GM18505 (cell line): ENCODE measurements around the gene MITD1.
"Not testable (repeated sequence)": the region's sequence is repeated elsewhere in the genome, so short reads cannot be mapped to it uniquely, and the experiment has no call there.

ENCODE experiments used
- ATAC-seq: cut with Tn5 transposase; IDR thresholded peaks from one replicate; pipeline ENCODE4 v1.9.1; 2021; ENCODE audit not compliant: unreplicated experiment
- POLR2A ChIP-seq: IDR thresholded peaks from 4 replicates; pipeline ENCODE4 v1.6.1; 2011; ENCODE audit warnings: borderline replicate concordance; ENCODE audit not compliant: insufficient read depth, insufficient read length; ENCODE audit errors: extremely low read depth

MITD1 gene

DNA sequence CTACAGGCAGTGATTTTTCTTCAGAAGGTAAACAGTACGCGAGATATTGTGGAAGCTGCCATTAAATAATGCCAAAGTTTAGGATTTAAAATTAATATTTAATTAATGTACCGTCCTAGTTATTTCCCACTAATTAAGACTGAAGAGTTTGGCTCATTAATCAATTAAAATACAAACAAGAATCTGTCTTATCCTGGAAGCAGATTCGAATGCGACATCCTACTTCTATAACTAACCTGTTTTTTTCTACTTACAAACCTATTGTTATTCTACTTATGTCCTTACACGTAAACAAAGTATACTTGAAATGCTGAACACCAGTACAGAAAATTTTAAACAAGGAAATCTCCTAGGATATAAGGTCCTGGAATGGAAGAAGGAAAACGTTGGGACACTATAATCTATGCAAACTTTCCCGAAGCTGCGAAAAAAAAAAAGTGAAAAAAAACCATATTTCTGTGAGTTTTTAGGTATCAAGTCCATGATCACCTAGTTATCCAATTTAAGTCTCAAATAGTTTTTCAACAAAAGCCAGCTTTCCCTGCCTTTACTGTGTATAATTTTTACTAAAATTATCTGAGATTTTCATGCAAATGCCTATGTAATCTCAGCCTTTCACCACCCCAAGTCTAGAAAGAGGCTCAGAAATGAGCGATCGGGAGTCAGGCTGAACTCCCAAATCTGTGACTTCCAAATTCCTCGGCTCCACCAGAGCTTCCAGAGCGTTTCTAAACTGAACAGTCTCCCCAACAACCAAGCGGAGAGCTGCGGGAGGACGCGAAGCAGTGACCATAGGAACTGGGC lies 40.6 kb downstream of the MITD1 start:
- no peak for TF ChIP-seq POLR2A
- ATAC-seq: no peak

- TF ChIP-seq POLR2A: no peak
These were observed 41.9 kb downstream of the MITD1 start for GRCh38 chr2:99139003-99139402.

DNA sequence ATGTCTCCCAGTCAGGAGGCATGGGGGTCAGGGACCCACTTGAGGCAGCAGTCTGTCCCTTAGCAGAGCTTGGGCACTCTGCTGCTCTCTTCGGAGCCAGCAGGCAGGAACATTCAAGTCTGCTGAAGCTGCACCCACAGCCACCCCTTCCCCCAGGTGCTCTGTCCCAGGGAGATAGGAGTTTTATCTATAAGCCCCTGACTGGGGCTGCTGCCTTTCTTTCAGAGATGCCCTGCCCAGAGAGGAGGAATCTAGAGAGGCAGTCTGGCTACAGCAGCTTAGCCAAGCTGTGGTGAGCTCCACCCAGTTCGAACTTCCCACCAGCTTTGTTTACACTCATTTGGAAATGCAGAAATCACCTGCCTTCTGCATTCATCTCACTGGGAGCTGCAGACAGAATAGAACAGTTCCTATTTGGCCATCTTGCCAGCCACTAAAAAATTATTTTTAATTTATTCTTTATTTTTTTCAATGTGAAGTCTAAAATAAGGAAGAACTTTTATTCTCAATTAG lies 45.8 kb downstream of the MITD1 start:
- ATAC-seq: not testable (repeated sequence)

More at GRCh38 chr2:99139003-99139402, 41.9 kb downstream of the MITD1 start:
- no peak for ATAC-seq

DNA sequence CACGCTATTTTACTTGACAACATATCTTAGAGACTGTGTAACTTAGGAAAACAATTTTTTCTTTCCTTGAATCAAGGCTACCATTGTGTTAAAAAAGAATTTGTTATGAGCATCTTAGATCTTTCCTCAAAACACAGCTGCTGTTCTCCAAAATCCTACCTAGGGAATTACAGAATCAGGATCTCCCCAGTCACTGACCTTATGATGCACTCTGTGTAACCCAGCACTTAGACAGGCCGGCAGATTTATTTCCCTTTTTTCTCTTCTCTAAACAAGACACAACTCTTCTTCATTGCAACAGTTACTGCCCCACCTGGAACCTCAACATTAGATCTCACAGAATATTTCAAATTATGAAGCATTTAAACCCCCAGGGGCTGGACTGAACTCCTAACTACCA lies 52.9 kb downstream of the MITD1 start:
- no peak for TF ChIP-seq POLR2A
- ATAC-seq: no peak
